DOHH2 (cell line): ENCODE data around the gene TNNT2.

Experiments used
- CTCF ChIP-seq: fragments of 200-600 bp; sonication (generic); IDR thresholded peaks from one replicate; pipeline ENCODE4 v1.5.1; 2014; ENCODE audit warnings: antibody characterized with exemption, mild to moderate bottlenecking, low read depth, low read length; ENCODE audit not compliant: poor library complexity, severe bottlenecking
- EZH2phosphoT487 ChIP-seq: fragments of 200-600 bp; sonication (generic); IDR thresholded peaks from 2 replicates; pipeline ENCODE4 v1.6.1; 2017; ENCODE audit warnings: borderline replicate concordance, mild to moderate bottlenecking, antibody characterized with exemption, low read length, moderate library complexity, mixed read lengths

GRCh38 chr1:201348211-201348566 lies 29.3 kb downstream of the TNNT2 start:
- TF ChIP-seq CTCF = peak; percentile 67
- TF ChIP-seq EZH2phosphoT487 = no peak
